HG02885 (cell line): ENCODE measurements around the gene PRKN.
"Not testable (repeated sequence)": the region's sequence is repeated elsewhere in the genome, so short reads cannot be mapped to it uniquely, and the experiment has no call there.

Source experiments
- ATAC-seq: cut with Tn5 transposase; IDR thresholded peaks from one replicate; pipeline ENCODE4 v1.9.1; 2021; ENCODE audit warnings: mild to moderate bottlenecking; ENCODE audit not compliant: unreplicated experiment, poor library complexity

PRKN gene

DNA sequence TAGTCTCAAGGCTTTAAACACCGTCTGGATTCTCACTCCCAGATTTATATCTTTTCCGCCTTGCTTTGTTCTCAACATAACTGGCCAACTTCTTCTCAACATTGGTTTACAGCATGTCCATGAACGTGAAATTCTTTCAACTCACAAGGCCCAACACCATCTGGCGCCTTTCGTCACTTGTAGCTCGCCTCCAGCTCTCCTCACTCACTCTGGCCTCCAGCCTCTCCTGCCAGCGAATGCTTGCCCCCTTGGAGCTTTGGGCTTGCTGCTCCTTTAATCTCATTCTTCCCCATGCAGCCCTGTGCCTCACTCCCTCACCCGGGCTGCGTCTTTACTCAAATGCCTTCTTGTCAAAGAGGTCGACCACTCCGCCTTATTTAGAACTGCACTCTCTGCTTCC, 324.5 kb downstream of the PRKN start:
- no peak for ATAC-seq

DNA sequence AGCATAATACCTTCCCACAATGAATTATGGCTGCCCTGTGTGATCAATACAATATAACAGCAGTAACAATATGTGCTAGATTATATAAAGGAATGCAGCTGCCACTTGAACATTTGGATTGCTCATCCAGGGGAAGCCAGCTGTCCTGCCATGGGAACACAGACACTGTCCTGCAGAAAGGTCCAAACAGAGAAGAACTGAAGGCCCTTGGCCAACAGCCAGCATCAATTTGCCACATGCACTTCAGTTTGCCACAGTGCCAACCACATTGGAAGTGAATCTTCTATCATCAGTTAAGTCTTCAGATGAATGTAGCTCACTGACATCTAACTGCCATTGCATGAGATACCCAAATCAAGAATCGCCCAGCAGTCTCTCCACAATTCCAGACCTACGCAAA, 332.4 kb downstream of the PRKN start:
- no peak for ATAC-seq

DNA sequence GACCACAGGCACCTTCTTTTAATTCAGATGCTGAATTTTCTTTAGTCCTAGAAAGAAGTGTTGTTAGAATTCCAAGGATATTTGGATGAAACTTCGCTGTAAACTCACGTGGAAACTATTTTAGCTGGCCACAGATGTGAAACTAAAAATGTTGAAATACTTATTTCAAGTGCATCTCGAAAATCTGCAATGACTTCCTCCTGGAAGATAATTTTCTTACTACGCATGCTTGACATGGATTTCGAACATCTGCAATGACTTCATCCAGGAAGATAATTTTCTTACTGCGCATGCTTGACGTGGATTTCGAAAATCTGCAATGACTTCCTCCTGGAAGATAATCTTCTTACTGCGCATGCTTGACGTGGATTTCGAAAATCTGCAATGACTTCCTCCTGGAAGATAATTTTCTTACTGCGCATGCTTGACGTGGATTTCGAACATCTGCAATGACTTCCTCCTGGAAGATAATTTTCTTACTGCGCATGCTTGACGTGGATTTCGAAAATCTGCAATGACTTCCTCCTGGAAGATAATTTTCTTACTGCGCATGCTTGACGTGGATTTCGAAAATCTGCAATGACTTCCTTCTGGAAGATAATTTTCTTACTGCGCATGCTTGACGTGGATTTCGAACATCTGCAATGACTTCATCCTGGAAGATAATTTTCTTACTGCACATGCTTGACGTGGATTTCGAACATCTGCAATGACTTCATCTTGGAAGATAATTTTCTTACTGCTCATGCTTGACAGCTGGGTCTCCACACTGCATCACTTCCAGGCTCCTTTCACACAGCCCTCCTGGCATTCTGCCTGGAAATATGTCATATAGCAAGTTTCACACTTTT, 336.4 kb downstream of the PRKN start:
- not testable (repeated sequence) for ATAC-seq

DNA sequence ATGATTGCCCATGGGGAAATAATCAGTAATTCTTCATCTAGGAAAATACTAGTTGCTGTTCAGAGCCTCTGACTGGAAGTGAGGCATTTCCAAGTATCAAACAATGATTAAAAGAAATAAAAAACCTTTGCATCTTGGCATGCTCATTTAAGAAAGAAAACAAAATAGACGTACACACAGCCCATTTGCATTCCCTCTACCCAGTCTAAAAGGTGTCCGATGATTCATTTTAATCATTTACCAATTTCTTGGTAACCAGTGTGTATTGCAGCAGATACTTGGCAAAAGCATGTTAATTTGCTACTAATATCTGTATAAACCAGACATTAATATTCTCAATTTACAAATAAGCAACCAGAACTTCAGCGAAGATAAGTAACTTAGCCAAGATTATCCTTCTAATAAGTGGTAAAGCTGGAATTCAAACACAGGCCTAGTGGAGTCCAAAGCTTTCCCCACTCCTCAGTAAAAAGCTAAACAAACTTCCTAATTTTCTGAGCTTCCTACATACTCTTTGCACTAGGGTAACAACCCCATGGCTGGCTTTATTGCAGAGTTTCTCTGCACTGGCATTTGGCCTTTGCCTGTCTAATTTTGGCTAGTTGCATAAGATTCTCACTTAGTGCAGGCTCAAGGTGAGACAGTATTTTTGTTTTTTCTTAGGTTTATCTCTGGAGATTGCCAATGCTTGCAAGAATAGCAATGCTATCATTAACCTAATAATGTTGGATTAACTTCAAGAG, 338.1 kb downstream of the PRKN start:
- no peak for ATAC-seq

DNA sequence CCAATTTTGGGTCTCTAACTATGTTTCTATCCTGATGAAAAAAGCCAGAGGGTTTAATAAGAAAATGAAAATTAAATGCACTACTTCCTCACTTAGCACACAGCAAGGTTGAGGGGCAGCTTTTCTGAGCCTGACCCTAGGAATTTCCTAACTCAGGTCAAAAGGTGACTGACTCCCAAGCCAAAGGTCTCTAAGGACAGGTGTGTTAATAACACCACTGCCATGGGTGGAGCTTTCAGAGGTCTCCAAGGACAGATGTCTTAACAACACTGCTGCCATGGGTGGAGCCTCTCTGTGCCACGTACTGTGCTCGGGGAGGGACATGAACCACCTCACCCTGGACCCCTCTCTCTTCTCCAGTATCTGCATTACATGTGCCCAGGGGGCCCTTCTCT, 339.2 kb downstream of the PRKN start:
- no peak for ATAC-seq

DNA sequence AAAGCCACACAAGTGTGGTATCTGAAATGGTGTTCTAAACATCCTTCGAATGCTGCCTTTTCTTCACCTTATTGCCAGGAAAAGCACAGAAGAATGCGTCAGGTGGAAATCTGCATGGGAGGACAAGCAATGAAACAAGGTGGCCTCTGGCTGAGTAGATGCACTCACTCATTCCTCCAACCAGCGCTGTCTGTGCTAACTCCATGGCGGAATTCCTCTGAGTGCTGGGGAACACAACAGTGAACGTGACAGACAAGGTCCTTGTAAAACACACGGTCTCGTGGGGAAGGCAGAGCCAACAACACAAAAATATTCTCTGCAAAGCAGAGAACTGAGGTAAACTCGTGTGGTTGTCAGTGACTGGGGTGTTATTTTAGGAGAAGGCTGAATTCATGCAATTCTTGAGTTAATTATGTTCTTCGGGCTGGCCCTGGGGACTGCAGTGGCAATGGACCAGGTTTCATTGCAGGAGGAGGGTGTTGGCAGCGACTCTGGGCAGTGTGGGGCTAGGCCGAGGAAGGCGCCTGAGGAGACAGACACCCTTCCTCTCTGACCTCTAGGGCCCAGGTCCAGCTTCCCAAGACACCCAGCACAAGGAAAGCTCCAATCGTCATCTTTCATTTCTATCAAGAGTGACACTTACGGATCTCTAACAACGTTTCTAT, 339.7 kb downstream of the PRKN start:
- ATAC-seq = no peak

DNA sequence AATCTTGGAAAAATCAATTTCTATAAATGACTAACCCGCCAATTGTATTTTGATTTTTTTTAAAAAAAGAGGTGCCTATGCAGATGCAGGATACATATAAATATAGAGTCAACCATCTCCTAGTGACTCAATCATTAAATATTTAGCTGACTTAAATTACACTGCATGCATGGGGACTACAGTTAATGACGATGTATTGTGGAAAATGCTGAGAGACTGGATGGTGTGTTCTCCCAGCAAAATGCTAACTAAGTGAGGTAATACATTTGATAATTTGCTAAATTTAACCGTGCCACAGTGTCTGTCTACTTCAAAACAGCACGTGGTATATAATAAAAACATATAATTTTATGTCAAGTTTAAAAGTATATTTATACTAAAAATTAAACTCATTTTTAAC, 341.6 kb downstream of the PRKN start:
- no peak for ATAC-seq

DNA sequence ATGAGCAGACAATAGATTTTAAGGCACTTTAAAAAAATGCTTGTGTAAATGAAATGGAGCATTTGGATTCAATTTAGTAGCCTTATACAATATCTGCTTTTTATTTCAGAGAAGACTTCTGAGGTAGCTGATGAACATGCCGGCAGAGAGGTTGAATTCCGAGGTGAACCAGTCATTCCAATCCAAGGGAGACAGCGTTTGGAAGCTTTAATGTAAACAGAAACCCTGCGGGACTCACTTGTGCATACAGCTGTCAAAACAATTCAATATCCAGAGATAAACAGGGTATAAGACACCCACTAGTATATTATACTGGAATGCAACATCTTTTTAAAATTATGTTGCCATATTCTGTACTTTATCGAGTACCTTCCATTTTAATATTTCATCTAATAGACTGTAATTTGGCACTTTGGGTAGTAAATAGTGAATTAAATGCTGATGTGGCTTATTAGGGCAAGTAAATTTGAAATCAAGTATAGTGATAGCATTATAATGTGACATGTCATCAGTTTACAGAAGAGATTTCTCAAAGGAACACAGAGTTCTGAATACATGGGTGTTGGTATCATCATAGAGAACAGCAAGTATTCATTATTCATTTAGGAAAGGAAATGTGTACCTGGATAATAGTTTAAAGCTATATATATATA, 347.7 kb downstream of the PRKN start:
- no peak for ATAC-seq

DNA sequence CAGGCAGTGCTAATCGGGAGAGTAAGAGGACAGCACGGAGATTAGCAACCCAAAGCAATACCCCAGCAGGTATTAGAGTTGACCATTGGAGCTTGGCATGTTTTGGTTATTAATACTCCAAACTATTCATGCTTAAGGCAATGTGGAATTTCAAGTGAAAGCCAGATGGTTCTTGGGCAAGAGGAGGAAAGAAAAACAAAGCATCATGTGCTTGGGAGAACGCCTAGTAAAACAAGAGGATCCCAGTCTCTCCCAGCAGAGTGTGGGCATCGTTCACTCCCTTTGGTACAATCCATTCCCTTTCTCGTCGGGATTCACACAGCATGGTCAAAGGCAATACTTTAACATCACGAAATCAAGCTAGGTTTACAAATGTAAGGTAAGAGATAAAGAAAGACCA, 349.8 kb downstream of the PRKN start:
- ATAC-seq = no peak

DNA sequence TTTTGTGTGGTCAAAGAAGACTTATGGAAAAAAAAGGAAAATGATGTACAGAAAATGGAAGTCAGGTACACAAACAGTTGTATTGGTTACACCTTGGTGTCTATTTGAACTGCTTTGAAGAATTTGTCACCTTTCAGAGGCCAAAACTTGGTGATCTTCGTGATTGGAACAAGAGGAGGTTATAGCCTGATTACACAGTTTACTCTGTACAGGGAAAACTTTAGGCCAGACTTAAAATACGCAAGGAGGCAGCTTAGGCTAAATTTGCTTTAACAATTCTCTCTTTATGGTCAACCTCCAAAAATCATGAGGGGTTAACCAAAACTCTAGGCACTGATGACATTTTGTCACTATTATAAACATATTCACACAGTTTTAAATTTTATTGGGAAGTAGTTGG, 353.7 kb downstream of the PRKN start:
- ATAC-seq = no peak

DNA sequence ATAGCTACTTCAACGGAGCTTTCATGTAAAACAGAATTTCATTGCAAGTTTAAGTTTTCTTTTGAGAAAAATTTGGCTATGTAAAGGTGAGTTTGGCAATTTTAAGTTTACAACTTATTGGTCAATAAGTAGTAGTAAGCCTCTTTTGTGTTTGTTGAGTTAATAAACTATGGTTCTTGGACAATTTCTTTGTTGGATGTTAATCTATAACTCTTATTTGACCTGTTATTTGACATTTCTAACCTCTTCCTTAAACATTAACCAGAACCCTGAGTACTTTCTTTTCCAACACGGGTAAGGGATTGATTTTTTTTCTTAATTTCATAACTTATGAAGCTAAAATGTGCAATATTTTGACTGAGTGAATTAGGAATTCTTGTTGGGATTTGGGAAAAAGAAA, 354.4 kb downstream of the PRKN start:
- ATAC-seq = no peak

DNA sequence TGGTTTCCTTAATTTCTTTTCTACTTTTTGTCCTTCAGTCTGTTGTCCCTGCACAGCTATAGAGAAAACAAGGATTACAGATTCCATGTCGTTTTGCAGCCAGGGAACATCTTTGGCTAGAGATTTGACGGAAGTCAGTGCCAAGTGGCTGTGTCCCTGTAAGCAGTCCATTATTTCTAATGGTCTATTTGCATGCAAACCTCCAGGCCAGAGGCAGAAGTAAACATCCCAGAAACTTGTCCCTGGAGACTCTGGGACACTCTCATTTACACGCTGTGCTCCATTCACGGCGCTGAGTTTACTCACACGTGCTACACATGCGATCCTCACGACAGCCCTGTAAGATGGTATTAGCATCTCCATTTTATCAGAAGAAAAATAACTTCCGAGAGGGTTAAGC, 355.5 kb downstream of the PRKN start:
- no peak for ATAC-seq

DNA sequence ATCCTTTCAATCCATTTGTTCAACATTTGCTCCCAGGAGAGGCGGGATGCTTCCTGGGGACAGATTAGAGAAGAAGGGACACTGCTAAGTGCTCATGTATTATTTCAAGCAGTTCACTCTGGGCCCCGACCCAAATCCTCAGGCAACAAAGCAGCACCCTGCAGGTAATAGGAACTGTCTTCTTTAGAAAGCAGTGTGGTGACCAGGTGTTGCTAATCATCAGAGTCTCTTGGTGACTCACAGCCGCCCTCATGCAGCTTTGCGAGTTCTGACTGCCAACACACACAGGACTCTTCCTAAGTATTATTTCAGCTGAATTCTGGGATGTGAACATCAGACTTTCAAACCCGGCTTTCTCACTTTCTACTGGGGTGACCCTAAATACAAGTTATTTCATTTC, 356.4 kb downstream of the PRKN start:
- ATAC-seq = no peak

DNA sequence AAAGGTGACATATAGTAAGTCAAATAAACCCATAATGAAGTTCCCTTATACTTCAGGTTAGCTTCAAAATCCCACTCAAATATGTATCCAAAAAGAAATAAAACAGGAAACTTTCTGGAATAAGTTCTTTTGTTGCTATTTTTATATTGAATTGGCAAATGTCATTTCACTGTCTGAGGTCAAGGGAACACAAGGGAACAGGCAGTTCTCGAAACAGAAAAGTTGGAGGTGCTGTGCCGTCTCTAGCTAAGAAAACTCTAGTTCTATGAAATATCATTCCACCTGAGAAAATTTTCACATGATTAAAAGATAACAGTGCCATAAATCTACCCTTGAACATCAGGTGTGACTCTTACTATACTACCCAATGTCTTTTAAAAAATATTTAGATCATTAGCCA, 358.5 kb downstream of the PRKN start:
- no peak for ATAC-seq

DNA sequence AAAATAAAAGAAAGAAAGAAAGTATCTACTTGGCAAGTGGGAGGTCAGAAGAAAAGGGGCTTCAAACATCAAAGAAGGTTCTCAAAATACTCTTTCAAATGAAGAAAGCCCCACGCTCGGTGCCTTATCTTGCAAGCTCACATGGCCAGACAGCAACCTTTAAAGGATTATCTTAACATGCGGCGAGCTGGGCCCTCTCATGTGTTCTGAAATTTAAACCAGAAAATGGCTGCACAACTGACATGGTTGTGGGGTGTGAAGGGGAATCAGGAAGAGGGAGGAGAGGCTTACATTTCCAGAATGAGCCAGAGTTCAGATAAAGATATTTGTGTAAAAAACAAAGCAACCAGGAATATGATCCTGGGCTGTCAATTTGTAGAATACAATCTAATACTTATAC, 363.1 kb downstream of the PRKN start:
- no peak for ATAC-seq

DNA sequence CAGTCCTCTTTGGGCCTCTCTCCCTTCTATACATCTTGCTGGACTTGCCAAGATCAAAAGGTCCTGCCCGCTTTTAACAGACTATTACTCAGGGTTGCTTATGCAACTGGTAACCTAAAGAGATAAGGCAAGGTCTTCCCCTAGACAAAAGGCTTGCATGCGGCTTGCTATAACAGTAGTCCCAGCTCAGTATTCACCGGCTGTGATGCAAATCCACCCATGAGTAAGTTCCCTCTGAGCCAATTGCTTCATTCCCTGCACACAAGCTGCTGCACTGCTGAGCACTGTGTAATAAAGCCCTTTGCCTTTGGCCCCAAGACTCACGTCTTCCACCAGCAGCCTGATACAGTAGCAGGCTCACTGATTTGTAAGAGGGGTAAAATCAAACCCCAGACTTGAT, 363.8 kb downstream of the PRKN start:
- ATAC-seq = no peak

DNA sequence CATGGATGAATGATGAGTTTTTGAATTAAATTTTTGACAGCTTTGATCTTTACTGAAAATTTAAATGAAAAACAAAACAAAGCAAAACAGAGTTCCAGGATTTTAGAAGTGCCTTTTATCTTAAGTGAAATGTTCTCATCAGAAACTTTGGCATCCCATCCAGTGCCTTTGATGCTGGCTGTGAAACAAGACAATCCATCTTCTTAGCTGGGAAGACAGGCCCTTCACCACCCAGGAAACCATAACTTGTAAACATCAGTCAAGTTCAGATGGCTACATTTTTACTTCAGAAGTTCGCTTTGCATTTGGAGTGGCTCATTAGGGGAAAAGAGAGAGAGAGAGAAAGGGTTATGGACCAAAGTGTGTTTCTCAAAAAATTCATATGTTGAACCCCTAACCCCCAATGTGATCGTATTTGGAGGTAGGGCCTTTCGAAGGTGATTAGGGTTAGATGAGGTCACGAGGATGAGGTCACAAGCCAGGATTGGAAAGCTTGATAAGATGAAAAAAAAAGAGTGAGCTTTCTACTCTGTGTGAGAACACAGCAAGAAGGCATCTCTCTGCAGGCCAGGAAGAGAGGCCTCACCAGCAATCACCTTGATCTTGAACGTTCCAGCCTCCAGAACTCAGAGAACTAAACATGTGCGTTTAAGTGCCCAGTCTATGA, 366.5 kb downstream of the PRKN start:
- ATAC-seq = no peak

DNA sequence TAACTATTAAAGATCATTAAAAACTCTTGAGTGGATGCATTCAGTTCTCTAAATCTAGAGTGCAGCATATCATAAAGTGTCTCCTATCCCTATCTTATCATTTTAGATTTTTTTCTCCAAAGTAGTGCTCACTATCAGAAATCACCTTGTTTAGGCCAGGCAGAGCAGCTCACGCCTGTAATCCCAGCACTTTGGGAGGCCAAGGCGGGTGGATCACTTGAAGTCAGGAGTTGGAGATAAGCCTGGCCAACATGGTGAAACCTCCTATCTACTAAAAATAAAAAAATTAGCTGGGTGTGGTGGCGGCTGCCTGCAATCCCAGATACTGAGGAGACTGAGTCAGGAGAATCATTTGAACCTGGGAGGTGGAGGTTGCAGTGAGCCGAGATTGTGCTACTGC, 368.9 kb downstream of the PRKN start:
- no peak for ATAC-seq

DNA sequence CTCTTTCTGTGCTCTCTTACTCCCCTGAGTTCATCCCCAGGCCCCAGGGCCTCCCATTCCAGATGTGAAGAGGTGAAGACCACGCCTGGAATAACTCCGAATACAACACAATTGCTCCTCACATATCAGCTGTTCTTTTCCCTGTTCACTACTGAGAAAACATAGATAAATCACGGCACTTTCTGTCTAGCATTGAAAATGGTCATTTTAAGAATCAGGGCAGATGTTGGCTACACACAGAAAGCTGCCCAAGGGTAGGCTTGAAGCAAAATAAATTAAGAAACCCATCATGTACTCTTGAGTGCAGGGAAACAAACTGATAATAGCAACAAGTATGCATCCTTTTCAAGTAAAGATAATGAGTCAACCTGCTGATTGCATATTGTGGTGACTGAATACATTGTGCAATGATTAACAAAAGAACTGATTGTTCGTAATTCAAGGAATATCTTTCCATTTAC, 382.5 kb downstream of the PRKN start:
- no peak for ATAC-seq

DNA sequence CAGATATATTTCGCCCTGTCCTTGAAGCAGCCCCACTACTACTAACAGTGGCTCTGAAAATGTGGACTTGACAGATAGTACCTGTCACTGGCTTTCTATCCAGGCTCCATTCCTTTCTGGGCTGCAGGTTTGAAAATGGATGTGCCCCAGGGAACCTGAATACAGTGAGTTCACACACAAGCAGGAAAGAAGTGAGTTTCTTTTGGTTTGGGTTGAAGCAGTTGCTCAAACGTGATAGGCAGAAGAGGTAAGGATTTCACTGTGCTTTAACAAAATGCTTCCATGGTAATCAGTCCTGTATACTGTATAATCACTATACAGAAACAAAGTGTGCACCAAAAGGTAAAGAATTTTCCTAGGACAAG, 382.9 kb downstream of the PRKN start:
- no peak for ATAC-seq
